ENCODE data around the gene HDAC5. TPM values are rescaled to one million over a fixed set of nuclear protein-coding genes. Genes with fewer than 3 reads are reported as not detected.

HDAC5 gene
- total and polyA plus RNA-seq, 2 of the 8 experiments (the other 6 are each of a cell fraction or from before 2014, with no cell fraction given): 48.5 to 54.4 TPM

DNA sequence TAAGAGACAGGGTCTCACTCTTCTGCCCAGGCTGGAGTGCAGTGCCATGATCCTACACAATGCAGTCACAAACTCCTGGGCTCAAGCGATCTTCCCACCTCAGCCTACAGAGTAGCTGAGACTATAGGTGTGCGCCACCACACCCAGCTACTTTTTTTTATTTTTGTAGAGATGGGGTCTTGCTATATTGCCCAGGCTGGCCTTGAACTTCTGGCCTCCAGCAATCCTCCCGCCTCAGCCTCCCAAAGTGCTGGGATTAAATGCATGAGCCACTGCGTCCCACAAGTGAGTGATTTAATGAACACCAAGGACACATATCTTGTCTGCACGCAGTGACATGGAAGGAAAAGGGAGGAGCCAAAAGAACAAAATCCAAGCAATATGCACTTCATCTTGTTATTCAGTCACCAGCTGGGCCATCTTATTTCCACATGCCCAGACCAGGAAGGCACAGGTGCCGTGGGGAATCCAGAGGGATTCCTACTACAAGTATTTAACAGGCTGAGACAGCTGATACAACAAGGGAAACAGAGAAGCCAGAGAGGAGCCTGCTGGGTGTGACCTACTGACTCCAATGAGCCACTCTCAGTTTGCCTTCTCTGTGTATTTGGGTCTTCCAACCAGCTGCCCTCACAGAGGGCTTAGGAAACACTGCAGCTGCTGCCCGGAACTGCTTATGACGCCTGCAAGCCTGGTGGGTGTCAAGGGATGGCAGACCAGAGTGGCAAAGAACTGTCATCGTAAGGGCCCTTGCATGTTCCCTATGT lies 74.0 kb downstream of the HDAC5 start:
- H2BK5ac ChIP-seq (ENCODE audit: low read depth, low read length): no peak overlapping the region
- H2AK5ac ChIP-seq (ENCODE audit: low read depth, low read length): no peak overlapping the region
- no peak overlapping the region for H3K4me3 ChIP-seq (ENCODE audit: extremely low read depth in 1 of 4, insufficient read depth in 2 of 4, low read depth in 3 of 4, low read length in 4 of 4)
- H4K91ac ChIP-seq (replicated peaks; ENCODE audit: insufficient read length, low read length): no peak overlapping the region
- no peak overlapping the region for H3K23ac ChIP-seq (ENCODE audit: insufficient read length)
- DNase-seq (ENCODE audit: low read depth in 1 of 2, low spot score in 2 of 2) (no peak), FAIRE-seq (no peak)
- H3K36me3 ChIP-seq (ENCODE audit: control insufficient read depth in 2 of 4, insufficient read depth in 4 of 4, low read length in 3 of 4): peaks cover 11 to 72% (median 40%) of the 10 kb centered on the region in 4 experiments
- no peak overlapping the region for H4K8ac ChIP-seq (ENCODE audit: extremely low read depth, insufficient read depth, low read length)
- WGBS, 2 experiments (ENCODE audit: extremely low coverage in 1 of 2, insufficient coverage in 1 of 2, insufficient read length in 1 of 2, insufficient replicate concordance in 2 of 2, low coverage in 1 of 2, low lambda C conversion rate in 2 of 2, missing lambda C conversion rate in 1 of 2): 93% methylated on average over 9 of the region's 9 CpGs; no CpG with 5 or more reads in 1 of the 2 experiments
- no peak overlapping the region for H2BK20ac ChIP-seq (ENCODE audit: low read length)
- no peak overlapping the region for H2BK120ac ChIP-seq (replicated peaks; ENCODE audit: low read depth, low read length)
- H2BK15ac ChIP-seq (ENCODE audit: low read length): no peak overlapping the region
- no peaks in the 10 kb centered on the region; a peak in 1 of 4 replicates for H3K9me3 ChIP-seq (ENCODE audit: insufficient read depth in 2 of 2, low read depth in 1 of 2, low read length in 1 of 2)
- H3K79me1 ChIP-seq (ENCODE audit: low read depth, low read length): peaks cover 3% of the 10 kb centered on the region
- no peaks in the 10 kb centered on the region for H3K27me3 ChIP-seq (replicated peaks in 1 of 4; ENCODE audit: control insufficient read depth in 3 of 4, extremely low read depth in 1 of 4, insufficient read depth in 3 of 4, low read length in 3 of 4)
- H3K79me2 ChIP-seq (ENCODE audit: control insufficient read depth in 1 of 2, insufficient read depth in 2 of 2, low read length in 2 of 2): peaks cover 5 to 77% of the 10 kb centered on the region in 2 experiments; a peak in 3 of 4 replicates
- ChIA-PET CTCF (ENCODE audit: partially characterized antibody) (interaction anchor here (0.6 to 3.7 kb wide), 5 partner anchors 7 to 356 kb away, joined by 3 to 23 read pairs (median 4); no protein-coding TSS in a partner anchor), POLR2A (ENCODE audit: partially characterized antibody) (interaction anchor here (0.7 to 1.6 kb wide), 4 partner anchors 9 to 44 kb away, joined by 3 to 5 read pairs (median 3); partner anchors contain the start of gene LSM12)
- no peak for TF ChIP-seq ASH2L (IDR thresholded peaks at IDR 0.05; ENCODE audit: low read length)
- no peak for TF ChIP-seq TAF7 (optimal IDR thresholded peaks at IDR 0.05; ENCODE audit: borderline replicate concordance, low read depth, low read length)
- no peak for TF ChIP-seq CBX5 (IDR thresholded peaks at IDR 0.05; ENCODE audit: low read depth, low read length)
- no peak for TF ChIP-seq PHF8 (conservative IDR thresholded peaks at IDR 0.05; ENCODE audit: low read depth, low read length)
- no peak for TF ChIP-seq GABPA (IDR thresholded peaks at IDR 0.05; ENCODE audit: borderline replicate concordance, insufficient read depth, low read length)
- TF ChIP-seq BCL11A (IDR thresholded peaks at IDR 0.05; ENCODE audit: low read depth in 2 of 2, low read length in 2 of 2): no peak
- TF ChIP-seq, protein P1, sequence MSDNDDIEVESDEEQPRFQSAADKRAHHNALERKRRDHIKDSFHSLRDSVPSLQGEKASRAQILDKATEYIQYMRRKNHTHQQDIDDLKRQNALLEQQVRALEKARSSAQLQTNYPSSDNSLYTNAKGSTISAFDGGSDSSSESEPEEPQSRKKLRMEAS (IDR thresholded peaks at IDR 0.05): no peak
- no peak for TF ChIP-seq CHD2 (IDR thresholded peaks at IDR 0.05; ENCODE audit: low read length)
- TF ChIP-seq MAFK (IDR thresholded peaks at IDR 0.05; ENCODE audit: low read depth, low read length): no peak
- H3K27ac ChIP-seq (ENCODE audit: low read depth, low read length): no peak overlapping the region
- H4K5ac ChIP-seq (ENCODE audit: insufficient read length, low read depth, low read length): no peak overlapping the region
- no peak overlapping the region for H2BK12ac ChIP-seq (ENCODE audit: low read depth, low read length)
- no peak overlapping the region for H3K56ac ChIP-seq (replicated peaks; ENCODE audit: insufficient read length, low read depth, low read length)
- H3K18ac ChIP-seq (ENCODE audit: extremely low read depth, low read length): no peak overlapping the region
- no peak overlapping the region for H3K9ac ChIP-seq (replicated peaks in 1 of 4; ENCODE audit: extremely low read depth in 1 of 4, low read depth in 3 of 4, low read length in 3 of 4)
- no peak overlapping the region for H3K14ac ChIP-seq (ENCODE audit: insufficient read length)
- H3K23me2 ChIP-seq (ENCODE audit: low read depth, low read length): no peaks in the 10 kb centered on the region
- no peaks in the 10 kb centered on the region for H3K4me1 ChIP-seq (replicated peaks in 1 of 4; ENCODE audit: control insufficient read depth in 3 of 4, insufficient read depth in 4 of 4, low read length in 3 of 4)
- H3K4me2 ChIP-seq (ENCODE audit: insufficient read depth in 1 of 2, low read depth in 2 of 2, low read length in 2 of 2): no peak overlapping the region
- H2AFZ ChIP-seq (ENCODE audit: low read length): no peak overlapping the region
- H4K20me1 ChIP-seq (replicated peaks in 1 of 2; ENCODE audit: control insufficient read depth in 1 of 2, insufficient read depth in 2 of 2, low read length in 2 of 2): peaks cover 7 to 9% of the 10 kb centered on the region in 2 experiments
- no peak overlapping the region for H3K4ac ChIP-seq (replicated peaks; ENCODE audit: insufficient read length, low read depth, low read length)

All from H1 (cell line).